T-helper 1 cell treated with Interleukin-12 subunit alpha and Interleukin-12 subunit beta and Interleukin-4 antibody, amounts not matched to agents 30 μg/mL and 1 μg/mL, for 36 hours (primary cell): Measurements from ENCODE around the gene NCK2.
A peak's percentile ranks its signal among the peaks of the same experiment; 100 is the strongest.

Experiments used
- H3K27ac Mint-ChIP-seq: one replicate; pipeline ENCODE4 v1.8.0; 2021; ENCODE audit warnings: mild to moderate bottlenecking, mixed read lengths
- H3K27me3 Mint-ChIP-seq: one replicate; pipeline ENCODE4 v1.8.0; 2021; ENCODE audit warnings: low read depth, mixed read lengths
- H3K36me3 Mint-ChIP-seq: one replicate; pipeline ENCODE4 v1.8.0; 2021; ENCODE audit warnings: low read depth, mixed read lengths
- H3K4me1 Mint-ChIP-seq: one replicate; pipeline ENCODE4 v1.8.0; 2021; ENCODE audit warnings: low read depth, mixed read lengths
- H3K4me3 Mint-ChIP-seq: one replicate; pipeline ENCODE4 v1.8.0; 2021; ENCODE audit warnings: mild to moderate bottlenecking, moderate library complexity, mixed read lengths
- H3K9me3 Mint-ChIP-seq: one replicate; pipeline ENCODE4 v1.8.0; 2021; ENCODE audit warnings: mixed read lengths

Gene NCK2

DNA sequence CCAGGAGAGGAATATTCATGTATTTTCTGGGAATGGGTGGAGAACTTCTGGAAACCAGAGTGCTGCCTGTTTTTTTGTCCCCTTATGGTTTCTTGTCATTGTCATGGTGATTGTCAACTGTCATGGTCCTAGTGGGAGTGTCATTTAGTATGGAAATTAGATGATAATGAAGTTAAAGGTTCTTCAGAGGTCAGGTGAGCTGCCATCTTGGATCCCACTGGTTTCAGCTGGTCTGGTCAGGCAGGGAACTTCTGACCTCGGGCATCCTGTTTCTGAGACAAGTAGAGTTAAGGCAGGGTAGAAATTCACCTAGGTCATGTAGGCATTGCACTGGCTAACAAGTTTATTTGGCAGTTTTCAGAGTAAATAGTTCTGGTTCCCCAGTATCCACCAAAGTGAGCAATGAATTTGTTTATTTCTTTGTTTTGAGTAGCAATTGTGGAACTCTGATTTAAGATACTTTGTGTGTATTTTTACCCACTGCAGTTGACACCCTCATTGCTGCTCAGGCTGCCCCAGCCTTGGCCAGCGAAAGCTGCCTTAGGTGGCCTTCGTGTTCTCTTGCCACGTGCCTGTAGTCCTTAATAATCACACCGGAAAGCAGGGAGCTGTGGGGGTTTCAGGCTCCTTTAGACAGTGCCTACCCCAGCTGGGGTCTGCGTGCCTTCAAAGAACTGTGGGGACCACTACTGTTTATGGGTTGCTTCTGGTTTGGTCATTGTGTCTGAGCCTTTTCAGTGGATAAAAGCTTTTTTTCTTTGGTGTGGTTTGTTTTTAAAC lies 48.7 kb downstream of the NCK2 start:
- peaks cover 84% of the 10 kb centered on the region for H3K4me1 Mint-ChIP-seq
- peaks cover 30% of the 10 kb centered on the region for H3K36me3 Mint-ChIP-seq
- H3K9me3 Mint-ChIP-seq, result no peaks in the 10 kb centered on the region
- H3K27ac Mint-ChIP-seq, result peak overlapping the region; percentile 60
- H3K27me3 Mint-ChIP-seq, result no peaks in the 10 kb centered on the region
- no peak overlapping the region for H3K4me3 Mint-ChIP-seq

DNA sequence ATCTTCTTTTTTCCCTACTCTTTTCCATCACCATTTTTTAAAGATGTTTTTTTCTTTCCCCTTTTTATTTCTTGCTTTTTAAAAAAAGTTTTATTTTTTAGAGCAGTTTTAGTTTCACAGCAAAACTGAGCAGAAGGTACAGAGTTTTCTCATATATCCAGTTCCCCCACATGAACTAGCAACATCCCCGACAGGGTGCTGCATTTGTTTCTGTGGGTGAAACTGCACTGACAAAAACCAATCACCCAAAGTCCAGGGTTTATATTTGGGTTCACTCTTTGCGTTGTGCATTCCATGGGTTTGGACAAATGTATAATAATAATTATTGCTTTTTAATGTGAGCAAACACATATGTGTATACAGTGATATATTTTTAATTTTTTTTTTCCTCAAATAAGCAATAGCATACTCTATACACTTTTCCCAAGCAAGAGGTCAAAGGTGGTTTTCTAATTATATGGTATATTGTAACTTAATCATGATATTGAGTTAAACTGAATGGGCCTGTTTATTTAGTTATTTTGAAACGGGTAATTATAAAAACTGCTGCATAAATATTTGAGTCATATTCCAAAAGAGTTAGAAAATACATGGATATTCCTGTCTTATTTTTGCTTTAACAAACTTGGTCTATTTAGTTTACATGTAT lies 50.3 kb downstream of the NCK2 start:
- H3K36me3 Mint-ChIP-seq, result peaks cover 25% of the 10 kb centered on the region
- H3K27me3 Mint-ChIP-seq, result no peaks in the 10 kb centered on the region
- peaks cover 82% of the 10 kb centered on the region for H3K4me1 Mint-ChIP-seq
- no peaks in the 10 kb centered on the region for H3K9me3 Mint-ChIP-seq
- H3K4me3 Mint-ChIP-seq, result peak overlapping the region; percentile 89
- H3K27ac Mint-ChIP-seq, result peak overlapping the region; percentile 99

DNA sequence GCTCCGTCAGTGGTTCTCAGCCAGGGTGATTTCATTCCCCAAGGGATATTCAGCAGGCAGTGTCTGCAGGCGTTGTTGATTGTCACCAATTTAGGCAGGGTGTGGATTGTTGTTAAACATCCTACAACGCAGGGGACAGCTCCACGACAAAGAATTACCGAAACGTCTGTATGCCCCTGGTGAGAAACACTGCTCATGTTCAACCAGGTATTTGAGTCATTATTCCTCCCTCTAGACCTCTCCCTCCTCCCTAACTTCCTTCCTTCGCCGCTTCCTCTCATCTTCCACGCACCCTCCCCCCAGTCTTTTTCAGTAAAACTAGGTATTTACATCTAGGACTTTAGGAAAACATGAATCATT lies 50.8 kb downstream of the NCK2 start:
- Mint-ChIP-seq H3K9me3 (no peaks in the 10 kb centered on the region), H3K27me3 (no peaks in the 10 kb centered on the region), H3K36me3 (peaks cover 30% of the 10 kb centered on the region)

DNA sequence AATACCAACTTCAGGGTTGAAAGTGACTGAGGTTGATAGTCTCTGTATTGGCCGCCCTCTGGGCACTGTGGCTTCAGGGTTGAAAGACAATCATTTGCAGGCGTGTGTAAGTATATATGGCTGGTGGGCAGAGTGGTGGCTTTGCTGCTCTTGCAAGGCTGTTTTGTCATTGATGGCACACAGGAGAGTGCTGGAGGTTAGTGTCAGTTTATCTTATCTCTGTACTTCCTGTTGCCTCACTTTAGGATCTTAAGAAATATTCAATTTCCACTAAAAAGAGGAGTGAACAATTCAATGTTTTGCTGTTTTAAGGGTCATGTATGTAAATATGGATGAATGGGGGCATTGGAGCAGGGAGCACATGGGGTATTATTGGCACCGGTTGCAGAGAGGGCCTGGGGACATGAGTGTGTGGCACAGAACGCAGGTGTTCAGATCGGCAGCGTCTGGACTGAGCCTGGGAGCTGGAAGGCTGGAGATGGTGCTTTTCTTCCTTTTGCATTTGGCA lies 51.5 kb downstream of the NCK2 start:
- Mint-ChIP-seq H3K27ac (peak overlapping the region; percentile 99), H3K36me3 (peaks cover 33% of the 10 kb centered on the region), H3K4me3 (peak overlapping the region; percentile 89), H3K27me3 (no peaks in the 10 kb centered on the region), H3K9me3 (no peaks in the 10 kb centered on the region), H3K4me1 (peaks cover 81% of the 10 kb centered on the region)

More for the DNA sequence above, 50.8 kb downstream of the NCK2 start:
- H3K4me1 Mint-ChIP-seq, result peaks cover 82% of the 10 kb centered on the region
- peak overlapping the region; percentile 89 for H3K4me3 Mint-ChIP-seq
- H3K27ac Mint-ChIP-seq, result peak overlapping the region; percentile 99

DNA sequence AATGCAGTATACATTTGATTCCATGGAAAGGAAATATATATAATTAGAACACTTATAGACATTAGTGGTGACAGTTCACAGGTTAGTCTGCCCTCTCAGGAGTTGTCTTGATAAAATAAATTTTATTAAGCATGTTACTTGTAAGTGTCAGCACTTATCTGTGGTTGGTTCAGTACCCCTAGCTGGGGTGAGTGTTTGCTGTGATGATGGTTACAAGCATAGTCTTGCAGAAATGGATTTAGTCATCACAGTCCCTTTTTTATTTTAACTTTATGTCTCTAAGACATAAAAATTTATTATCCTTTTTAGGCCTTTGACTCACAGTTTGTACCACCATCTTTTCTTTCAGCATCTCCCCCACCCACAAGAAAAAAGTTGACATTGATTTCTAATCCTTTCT lies 52.1 kb downstream of the NCK2 start:
- peaks cover 32% of the 10 kb centered on the region for H3K36me3 Mint-ChIP-seq
- peak overlapping the region; percentile 57 for H3K4me3 Mint-ChIP-seq
- H3K27me3 Mint-ChIP-seq, result no peaks in the 10 kb centered on the region
- peak overlapping the region; percentile 99 for H3K27ac Mint-ChIP-seq
- peaks cover 81% of the 10 kb centered on the region for H3K4me1 Mint-ChIP-seq
- H3K9me3 Mint-ChIP-seq, result no peaks in the 10 kb centered on the region

DNA sequence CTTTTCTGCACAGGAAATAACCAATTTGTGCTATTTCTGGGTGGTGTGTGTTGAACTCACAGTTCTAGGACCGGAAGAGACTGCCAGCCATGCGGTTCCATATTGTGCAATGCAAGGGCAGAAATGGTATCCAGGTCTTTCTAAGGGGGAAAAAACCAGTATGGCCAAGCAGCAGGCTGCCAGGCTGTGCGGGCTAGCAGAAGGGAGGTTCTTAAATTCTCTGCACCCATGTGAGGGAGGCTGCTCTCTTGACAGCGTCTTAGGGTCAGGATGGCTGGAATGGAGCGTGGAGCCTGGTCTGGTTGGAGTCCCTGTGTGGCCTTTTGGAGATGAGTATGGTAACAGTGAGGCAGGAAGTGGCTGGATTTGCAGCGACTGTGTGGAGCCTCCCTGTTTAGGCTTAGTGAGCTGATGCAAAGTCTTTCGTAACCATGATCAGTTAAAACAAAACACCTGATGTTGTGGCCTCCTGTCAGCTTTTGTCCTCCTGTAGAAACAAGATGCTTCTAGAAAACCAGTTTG lies 52.6 kb downstream of the NCK2 start:
- peaks cover 81% of the 10 kb centered on the region for H3K4me1 Mint-ChIP-seq
- H3K4me3 Mint-ChIP-seq, result peak overlapping the region; percentile 57
- H3K9me3 Mint-ChIP-seq, result no peaks in the 10 kb centered on the region
- peak overlapping the region; percentile 94 for H3K27ac Mint-ChIP-seq
- peaks cover 32% of the 10 kb centered on the region for H3K36me3 Mint-ChIP-seq
- H3K27me3 Mint-ChIP-seq, result no peaks in the 10 kb centered on the region

DNA sequence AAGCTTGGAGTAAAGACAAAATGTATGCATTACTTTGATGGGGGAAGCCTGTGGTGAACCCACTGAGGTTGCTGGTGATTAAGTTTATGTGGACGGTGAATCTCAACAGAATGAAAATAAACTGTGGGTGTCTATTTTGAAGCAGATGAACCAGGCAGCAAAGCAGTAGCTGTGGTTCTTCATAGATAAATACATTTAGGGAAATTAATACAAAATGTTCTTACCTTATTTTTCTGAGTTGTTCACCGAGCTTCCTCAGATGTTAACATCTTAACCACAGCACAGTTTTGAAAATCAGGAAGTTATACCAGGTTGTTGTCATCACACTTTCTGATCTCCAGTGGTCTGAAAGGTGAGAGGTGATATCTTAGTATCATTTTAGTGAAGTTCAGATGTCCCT lies 53.9 kb downstream of the NCK2 start:
- peak overlapping the region; percentile 77 for H3K4me3 Mint-ChIP-seq
- H3K27me3 Mint-ChIP-seq, result no peaks in the 10 kb centered on the region
- H3K36me3 Mint-ChIP-seq, result peaks cover 29% of the 10 kb centered on the region
- H3K4me1 Mint-ChIP-seq, result peaks cover 80% of the 10 kb centered on the region
- H3K27ac Mint-ChIP-seq, result peak overlapping the region; percentile 94
- no peaks in the 10 kb centered on the region for H3K9me3 Mint-ChIP-seq

DNA sequence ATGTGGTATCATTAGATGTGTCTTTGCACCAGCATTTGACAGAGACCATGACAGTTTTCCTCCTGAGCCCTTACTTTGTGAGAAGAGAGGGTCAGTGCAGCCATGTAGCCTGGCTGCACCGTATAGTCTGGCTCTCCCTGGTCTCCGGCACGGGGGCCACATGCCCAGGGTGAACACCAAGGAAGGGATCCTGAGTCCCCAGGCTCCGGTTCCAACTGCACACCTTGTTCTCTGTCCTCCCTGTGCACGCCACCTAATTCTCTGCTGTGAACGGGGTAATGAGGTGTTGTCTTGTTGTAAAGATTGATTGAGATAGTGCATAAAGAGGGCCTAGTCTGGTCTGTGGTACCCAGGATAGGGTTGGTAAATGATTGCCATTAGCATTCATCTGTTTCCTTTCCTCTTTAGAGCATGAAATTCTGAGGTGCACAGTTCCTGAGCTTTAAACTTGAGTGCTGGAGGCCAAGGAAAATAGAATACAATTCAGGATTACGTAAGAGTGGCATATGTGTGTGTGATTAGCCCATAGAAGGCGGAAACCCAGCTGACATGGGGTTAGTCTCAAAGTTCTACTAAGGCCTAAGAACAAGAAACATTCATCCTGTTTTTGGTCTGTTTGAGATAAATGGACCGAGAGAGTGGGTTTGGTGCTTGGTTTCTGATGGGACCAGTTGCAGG lies 55.5 kb downstream of the NCK2 start:
- Mint-ChIP-seq H3K4me3 (peak overlapping the region; percentile 82), H3K27me3 (no peaks in the 10 kb centered on the region), H3K27ac (peak overlapping the region; percentile 97), H3K4me1 (peaks cover 91% of the 10 kb centered on the region), H3K9me3 (no peaks in the 10 kb centered on the region), H3K36me3 (peaks cover 34% of the 10 kb centered on the region)

DNA sequence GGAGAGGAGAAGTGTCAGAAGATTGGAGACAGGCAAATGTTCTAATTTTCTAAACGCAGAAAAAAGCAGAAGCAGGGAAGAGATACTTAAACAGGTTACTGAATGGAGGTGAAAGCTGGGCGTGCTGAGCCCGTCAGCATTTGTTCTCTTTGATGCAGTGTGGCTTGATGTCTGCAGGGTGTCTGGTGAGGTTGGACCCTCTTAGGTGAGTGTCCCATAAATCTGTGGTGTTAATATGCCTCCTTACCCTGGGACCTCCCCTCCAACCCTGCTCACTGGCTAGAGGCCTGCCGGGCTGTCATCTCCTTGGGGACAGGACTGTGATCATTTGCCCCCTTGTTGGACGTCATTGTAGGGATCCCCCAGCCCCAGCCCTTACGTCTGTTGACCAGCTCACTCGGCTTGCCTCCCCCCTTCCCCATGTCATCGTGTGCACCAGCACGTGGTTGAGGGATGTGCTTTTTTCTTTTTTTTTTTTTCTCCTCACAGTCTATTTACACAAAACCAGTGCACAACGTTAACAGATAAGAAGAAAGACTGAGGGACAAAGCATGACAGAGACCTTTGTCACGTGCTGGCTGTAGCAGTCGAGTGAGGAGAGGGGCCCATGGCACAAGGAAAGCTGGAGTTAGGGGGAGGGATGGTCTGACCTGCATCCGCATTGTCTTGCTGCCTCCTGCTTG lies 56.4 kb downstream of the NCK2 start:
- Mint-ChIP-seq H3K9me3 (no peaks in the 10 kb centered on the region), H3K4me1 (peaks cover 86% of the 10 kb centered on the region), H3K27me3 (no peaks in the 10 kb centered on the region), H3K36me3 (peaks cover 35% of the 10 kb centered on the region), H3K27ac (peak overlapping the region; percentile 97), H3K4me3 (peak overlapping the region; percentile 82)

DNA sequence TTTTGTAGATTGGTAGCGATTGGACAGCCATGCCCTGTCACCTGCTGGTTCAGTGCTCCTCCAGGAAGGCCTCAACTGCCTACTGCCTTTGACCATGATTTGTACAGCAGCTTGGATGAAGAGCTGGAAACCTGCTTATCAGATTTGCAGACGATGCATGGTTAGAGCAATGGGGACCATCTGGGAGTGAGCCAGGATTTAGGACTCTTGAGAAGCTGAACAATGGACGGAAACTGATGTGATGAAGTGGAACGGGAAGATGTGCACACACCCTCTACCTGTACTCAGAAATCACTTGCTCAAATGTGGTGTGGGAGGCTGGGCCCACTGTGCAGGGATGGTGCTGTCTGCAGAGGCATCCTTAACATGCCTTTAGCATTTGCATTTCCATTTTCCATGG lies 57.2 kb downstream of the NCK2 start:
- Mint-ChIP-seq H3K4me1 (peaks cover 80% of the 10 kb centered on the region), H3K27me3 (no peaks in the 10 kb centered on the region), H3K4me3 (peak overlapping the region; percentile 67), H3K27ac (peak overlapping the region; percentile 97), H3K36me3 (peaks cover 35% of the 10 kb centered on the region), H3K9me3 (no peaks in the 10 kb centered on the region)

DNA sequence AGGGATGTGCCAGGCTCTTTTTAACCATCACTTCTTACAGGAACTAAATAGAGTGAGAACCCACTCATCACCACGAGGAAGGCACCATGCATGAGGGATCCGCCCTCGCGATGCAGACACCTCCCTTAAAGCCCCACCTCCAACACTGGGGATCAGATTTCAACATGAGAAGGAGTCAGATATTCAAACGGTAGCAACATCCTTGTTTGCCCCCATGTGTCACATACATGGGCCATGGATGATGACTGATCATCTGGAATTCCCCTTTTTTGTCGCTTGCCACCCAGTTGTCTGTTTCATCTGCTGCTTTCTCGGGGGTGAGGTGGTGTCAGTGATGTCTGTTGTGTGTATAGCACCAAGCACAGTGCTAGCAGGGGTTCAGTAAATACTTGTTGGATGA lies 57.9 kb downstream of the NCK2 start:
- peaks cover 77% of the 10 kb centered on the region for H3K4me1 Mint-ChIP-seq
- peak overlapping the region; percentile 97 for H3K27ac Mint-ChIP-seq
- no peaks in the 10 kb centered on the region for H3K27me3 Mint-ChIP-seq
- H3K4me3 Mint-ChIP-seq, result peak overlapping the region; percentile 67
- peaks cover 35% of the 10 kb centered on the region for H3K36me3 Mint-ChIP-seq
- no peaks in the 10 kb centered on the region for H3K9me3 Mint-ChIP-seq

DNA sequence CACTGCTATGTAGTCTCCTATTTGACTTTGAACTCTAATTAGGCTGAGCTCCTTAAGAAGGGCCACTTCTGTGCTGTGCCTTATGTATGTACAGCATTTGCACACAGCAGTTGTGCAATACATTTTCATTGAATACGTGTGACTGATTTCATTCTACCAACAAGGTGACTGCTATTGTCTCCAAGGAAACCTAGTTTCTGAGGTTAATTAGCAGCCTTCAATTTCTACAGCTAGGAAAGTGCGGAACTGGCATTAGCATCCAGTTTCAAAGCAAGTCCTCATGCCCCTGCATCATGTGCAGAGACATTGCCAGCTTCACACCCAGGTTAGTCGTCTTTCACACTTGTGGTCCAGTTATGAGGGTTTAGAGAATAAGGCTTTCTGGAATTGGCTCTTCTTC lies 58.6 kb downstream of the NCK2 start:
- Mint-ChIP-seq H3K4me3 (no peak overlapping the region), H3K36me3 (peaks cover 34% of the 10 kb centered on the region), H3K27me3 (no peaks in the 10 kb centered on the region), H3K9me3 (no peaks in the 10 kb centered on the region), H3K27ac (peak overlapping the region; percentile 97), H3K4me1 (peaks cover 74% of the 10 kb centered on the region)

DNA sequence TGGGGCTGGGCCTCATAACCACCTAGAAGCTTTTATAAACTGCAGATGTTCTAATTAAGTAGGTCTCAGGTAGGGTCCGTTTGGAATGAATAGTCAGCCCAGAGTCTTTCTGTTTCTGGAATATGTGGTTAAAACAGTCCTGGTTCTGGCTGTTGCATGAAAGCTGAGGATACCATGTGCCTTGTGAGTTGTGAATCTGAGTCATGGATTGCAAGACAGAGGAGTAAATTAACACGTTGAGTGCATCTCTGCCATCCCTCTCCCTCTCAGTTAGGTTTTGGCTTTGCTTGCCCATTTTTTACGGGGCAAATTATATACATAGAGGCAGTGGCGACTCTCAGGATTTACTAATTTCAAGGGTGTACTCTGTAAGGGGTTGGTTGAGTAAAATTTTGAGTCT lies 59.1 kb downstream of the NCK2 start:
- H3K4me3 Mint-ChIP-seq, result no peak overlapping the region
- H3K4me1 Mint-ChIP-seq, result peaks cover 74% of the 10 kb centered on the region
- no peaks in the 10 kb centered on the region for H3K27me3 Mint-ChIP-seq
- peak overlapping the region; percentile 97 for H3K27ac Mint-ChIP-seq
- peaks cover 33% of the 10 kb centered on the region for H3K36me3 Mint-ChIP-seq
- no peaks in the 10 kb centered on the region for H3K9me3 Mint-ChIP-seq

DNA sequence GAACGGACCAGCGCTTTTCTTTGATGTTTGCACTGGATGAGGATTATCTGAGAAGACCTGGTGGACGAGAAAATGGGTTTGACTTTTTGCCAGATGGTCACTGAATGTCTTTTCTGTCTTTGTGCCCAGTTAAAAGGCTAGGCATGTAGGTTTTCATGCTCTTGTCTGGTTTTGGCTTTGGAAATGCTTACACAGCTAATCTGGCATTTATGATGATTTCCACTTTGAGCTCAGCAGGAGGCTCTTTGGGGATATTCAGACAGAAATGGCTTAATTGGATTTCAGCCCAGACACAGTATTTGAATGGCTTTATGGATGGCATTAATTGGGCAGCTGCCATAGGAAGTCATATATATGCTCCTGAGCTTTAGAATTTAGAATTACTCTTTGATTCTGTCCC lies 59.6 kb downstream of the NCK2 start:
- H3K9me3 Mint-ChIP-seq, result no peaks in the 10 kb centered on the region
- no peak overlapping the region for H3K4me3 Mint-ChIP-seq
- peaks cover 74% of the 10 kb centered on the region for H3K4me1 Mint-ChIP-seq
- peaks cover 36% of the 10 kb centered on the region for H3K36me3 Mint-ChIP-seq
- peak overlapping the region; percentile 97 for H3K27ac Mint-ChIP-seq
- no peaks in the 10 kb centered on the region for H3K27me3 Mint-ChIP-seq
